GM12891 (cell line): ENCODE results near the gene ZNF212.

Experiments used
- PAX5 ChIP-seq: IDR thresholded peaks from 2 replicates; pipeline ENCODE4 v1.6.1; 2011; ENCODE audit warnings: low read length, moderate library complexity, mild to moderate bottlenecking; ENCODE audit not compliant: insufficient read depth, severe bottlenecking
- POLR2A ChIP-seq: IDR thresholded peaks from 2 replicates; pipeline ENCODE4 v1.6.1; 2011; ENCODE audit warnings: low read depth, low read length, control low read depth
- POLR2AphosphoS5 ChIP-seq: IDR thresholded peaks from 2 replicates; pipeline ENCODE4 v1.6.1; 2011; ENCODE audit warnings: low read depth, low read length, control low read depth

GRCh38 chr7:149202831-149203231 lies 36.6 kb upstream of the ZNF212 start:
- TF ChIP-seq POLR2A (no peak), POLR2AphosphoS5 (no peak), PAX5 (no peak)
